A673 (cell line): ENCODE results near the gene EPHB4. TPM values are rescaled to one million over a fixed set of nuclear protein-coding genes. Genes with fewer than 3 reads are reported as not detected.

Experiments
- BruUV-seq: library from RNA; stranded (reverse); fragments of 400-500 nt; replicated peaks from 2 replicates; lab custom pipeline; 2021; lab: Mats Ljungman, UMichigan
- CTCF ChIA-PET: fragments of 300-600 bp; sonication (Branson Sonifier 250); formaldehyde crosslinking; loops from one replicate; lab custom pipeline; 2022; ENCODE audit warnings: antibody characterized with exemption; lab: Charles Lee
- POLR2A ChIA-PET: fragments of 300-600 bp; sonication (Branson Sonifier 250); formaldehyde crosslinking; loops from one replicate; lab custom pipeline; 2022; ENCODE audit warnings: antibody characterized with exemption; ENCODE audit not compliant: low non-redundant PET; lab: Charles Lee
- DNase-seq: peaks from one replicate; pipeline ENCODE4 v3.0.0-alpha.2; 2015; ENCODE audit warnings: low spot score
- H3K27ac ChIP-seq: fragments of 200-600 bp; sonication (generic); 2 replicates; pipeline ENCODE4 v1.5.1; 2016; ENCODE audit warnings: mixed run types, low read depth, mild to moderate bottlenecking, mixed read lengths, antibody characterized with exemption, low read length; ENCODE audit not compliant: poor library complexity, severe bottlenecking
- H3K27me3 ChIP-seq: fragments of 200-600 bp; sonication (generic); replicated peaks from 2 replicates; pipeline ENCODE4 v1.6.1; 2017; ENCODE audit warnings: mixed run types, low read depth, mild to moderate bottlenecking, mixed read lengths, antibody characterized with exemption, low read length; ENCODE audit not compliant: insufficient read depth, poor library complexity
- H3K36me3 ChIP-seq: fragments of 200-600 bp; sonication (generic); 2 replicates; pipeline ENCODE4 v1.6.1; 2016; ENCODE audit warnings: mixed run types, mild to moderate bottlenecking, mixed read lengths, antibody characterized with exemption, low read length; ENCODE audit not compliant: insufficient read depth, poor library complexity, severe bottlenecking
- H3K4me1 ChIP-seq: fragments of 200-600 bp; sonication (generic); 2 replicates; pipeline ENCODE4 v1.6.1; 2017; ENCODE audit warnings: mixed run types, mild to moderate bottlenecking, mixed read lengths, antibody characterized with exemption, low read length; ENCODE audit not compliant: insufficient read depth, poor library complexity, severe bottlenecking
- H3K4me3 ChIP-seq: fragments of 200-600 bp; sonication (generic); 2 replicates; pipeline ENCODE4 v1.5.1; 2016; ENCODE audit warnings: low read depth, mixed run types, mild to moderate bottlenecking, mixed read lengths, low read length; ENCODE audit not compliant: poor library complexity, severe bottlenecking
- H3K9me3 ChIP-seq: fragments of 200-600 bp; sonication (generic); 2 replicates; pipeline ENCODE4 v1.6.1; 2016; ENCODE audit warnings: mixed run types, low read depth, mild to moderate bottlenecking, mixed read lengths, antibody characterized with exemption, low read length; ENCODE audit not compliant: poor library complexity, severe bottlenecking
- CTCF ChIP-seq: fragments of 300-800, 200-600 bp; sonication (generic); conservative IDR thresholded peaks from 2 replicates; pipeline ENCODE4 v1.5.1; 2017; ENCODE audit warnings: low read depth, mild to moderate bottlenecking, antibody characterized with exemption, low read length, moderate library complexity, mixed read lengths
- EZH2 ChIP-seq: fragments of 200-600 bp; sonication (generic); IDR thresholded peaks from 2 replicates; pipeline ENCODE4 v1.6.1; 2017; ENCODE audit warnings: borderline replicate concordance, low read depth, mild to moderate bottlenecking, mixed read lengths, antibody characterized with exemption, low read length; ENCODE audit not compliant: poor library complexity, severe bottlenecking
- intact Hi-C: fragments of 100-400 bp; cut with micrococcal nuclease; formaldehyde crosslinking; loops from one replicate; pipeline ENCODE4 v1.10.0; 2022; ENCODE audit not compliant: unreplicated experiment
- total RNA-seq: library from RNA; stranded (reverse); gene quantifications from 2 replicates; pipeline ENCODE4 v1.2.3, GENCODE V29; 2021

The EPHB4 gene
- total RNA-seq, 1 experiment from 2014 or later = 90.4 TPM

GRCh38 chr7:100840470-100841100, 13.3 kb upstream of the EPHB4 start:
- Histone ChIP-seq H3K4me3 (no peak overlapping the region), H3K27me3 (no peaks in the 10 kb centered on the region), H3K9me3 (no peaks in the 10 kb centered on the region), H3K27ac (no peak overlapping the region), H3K4me1 (peaks cover 14% of the 10 kb centered on the region), H3K36me3 (no peaks in the 10 kb centered on the region)
- DNase-seq = no peak
- BruUV-seq = no TSS peak
- ChIA-PET CTCF (no interaction called here), POLR2A (no interaction called here)
- TF ChIP-seq EZH2 (no peak), CTCF (no peak)
- intact Hi-C loops = no loop called here

- no TSS peak for BruUV-seq
- CTCF ChIA-PET = no interaction called here
- no peaks in the 10 kb centered on the region for H3K36me3 ChIP-seq
- H3K27ac ChIP-seq = no peak overlapping the region
- no peak overlapping the region for H3K4me3 ChIP-seq
- no peaks in the 10 kb centered on the region for H3K27me3 ChIP-seq
- POLR2A ChIA-PET = no interaction called here
- H3K9me3 ChIP-seq = no peaks in the 10 kb centered on the region
- TF ChIP-seq CTCF (no peak), EZH2 (no peak)
- peaks cover 17% of the 10 kb centered on the region for H3K4me1 ChIP-seq
- intact Hi-C loops = no loop called here
- DNase-seq = no peak
These were observed 12.0 kb upstream of the EPHB4 start for GRCh38 chr7:100839361-100839760.

- no TSS peak for BruUV-seq
- intact Hi-C loops = no loop called here
- peak overlapping the region; percentile 97 for H3K27ac ChIP-seq
These were observed 9.9 kb upstream of the EPHB4 start for GRCh38 chr7:100837099-100837836.

More at GRCh38 chr7:100837099-100837836, 9.9 kb upstream of the EPHB4 start:
- peak; percentile 97 for DNase-seq
- POLR2A ChIA-PET = no interaction called here
- Histone ChIP-seq H3K36me3 (no peaks in the 10 kb centered on the region), H3K9me3 (no peaks in the 10 kb centered on the region), H3K27me3 (no peaks in the 10 kb centered on the region), H3K4me1 (peaks cover 17% of the 10 kb centered on the region), H3K4me3 (peak overlapping the region; percentile 44)
- TF ChIP-seq CTCF = no peak
- no peak for TF ChIP-seq EZH2
- CTCF ChIA-PET = interaction anchor here (1.0 to 1.6 kb wide), 3 partner anchors 9 to 15 kb away, joined by 3 to 8 read pairs (median 3); partner anchors contain the start of genes EPHB4 and SLC12A9
